ENCODE measurements around the gene RAB6D.
"Not testable (repeated sequence)": the region's sequence is repeated elsewhere in the genome, so short reads cannot be mapped to it uniquely, and the experiment has no call there.

The RAB6D gene

DNA sequence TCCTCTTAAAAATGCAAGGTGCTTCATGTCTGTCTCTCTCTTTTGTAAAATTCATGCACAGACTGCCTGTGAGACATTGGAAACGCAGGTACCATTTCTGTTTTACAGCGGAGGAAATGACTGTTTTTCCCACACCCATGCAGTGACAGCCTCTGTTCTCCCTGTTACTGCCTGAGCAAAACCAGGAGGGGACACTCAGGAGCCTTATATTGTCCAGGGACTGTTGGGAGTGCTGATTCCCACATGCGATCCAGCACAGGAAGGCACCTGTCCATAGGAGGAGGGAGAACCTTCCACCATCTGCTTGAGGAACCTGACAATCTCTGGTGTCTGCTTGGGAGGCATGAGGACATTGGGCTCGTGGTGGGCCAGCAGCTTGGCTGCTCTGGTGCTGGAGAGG lies 36.9 kb upstream of the RAB6D start:
- no peak for DNase-seq (ENCODE audit: low spot score)
- TF ChIP-seq, protein P1, sequence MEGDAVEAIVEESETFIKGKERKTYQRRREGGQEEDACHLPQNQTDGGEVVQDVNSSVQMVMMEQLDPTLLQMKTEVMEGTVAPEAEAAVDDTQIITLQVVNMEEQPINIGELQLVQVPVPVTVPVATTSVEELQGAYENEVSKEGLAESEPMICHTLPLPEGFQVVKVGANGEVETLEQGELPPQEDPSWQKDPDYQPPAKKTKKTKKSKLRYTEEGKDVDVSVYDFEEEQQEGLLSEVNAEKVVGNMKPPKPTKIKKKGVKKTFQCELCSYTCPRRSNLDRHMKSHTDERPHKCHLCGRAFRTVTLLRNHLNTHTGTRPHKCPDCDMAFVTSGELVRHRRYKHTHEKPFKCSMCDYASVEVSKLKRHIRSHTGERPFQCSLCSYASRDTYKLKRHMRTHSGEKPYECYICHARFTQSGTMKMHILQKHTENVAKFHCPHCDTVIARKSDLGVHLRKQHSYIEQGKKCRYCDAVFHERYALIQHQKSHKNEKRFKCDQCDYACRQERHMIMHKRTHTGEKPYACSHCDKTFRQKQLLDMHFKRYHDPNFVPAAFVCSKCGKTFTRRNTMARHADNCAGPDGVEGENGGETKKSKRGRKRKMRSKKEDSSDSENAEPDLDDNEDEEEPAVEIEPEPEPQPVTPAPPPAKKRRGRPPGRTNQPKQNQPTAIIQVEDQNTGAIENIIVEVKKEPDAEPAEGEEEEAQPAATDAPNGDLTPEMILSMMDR (IDR thresholded peaks at IDR 0.05; ENCODE audit: extremely low read depth, missing control alignments): no peak

DNA sequence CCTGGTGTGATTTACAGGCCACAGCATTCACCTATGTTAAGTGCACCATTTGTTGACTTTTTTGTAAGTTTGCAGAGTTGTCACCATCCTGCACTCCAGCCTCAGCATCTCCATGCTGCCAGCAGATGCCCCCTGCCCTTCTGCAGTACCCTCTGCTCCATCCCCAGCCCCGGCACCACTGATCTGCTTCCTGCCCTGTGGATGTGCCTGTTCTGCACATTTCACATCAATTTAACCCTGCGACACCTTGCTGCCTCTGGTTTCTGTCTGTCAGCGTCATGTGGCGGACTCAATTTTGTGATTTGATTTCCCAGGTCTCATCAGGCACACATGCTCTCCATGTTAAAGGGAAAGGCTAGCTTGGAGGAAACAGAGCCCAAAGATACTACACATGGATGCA lies 36.5 kb upstream of the RAB6D start:
- DNase-seq (ENCODE audit: low spot score): not testable (repeated sequence)

DNA sequence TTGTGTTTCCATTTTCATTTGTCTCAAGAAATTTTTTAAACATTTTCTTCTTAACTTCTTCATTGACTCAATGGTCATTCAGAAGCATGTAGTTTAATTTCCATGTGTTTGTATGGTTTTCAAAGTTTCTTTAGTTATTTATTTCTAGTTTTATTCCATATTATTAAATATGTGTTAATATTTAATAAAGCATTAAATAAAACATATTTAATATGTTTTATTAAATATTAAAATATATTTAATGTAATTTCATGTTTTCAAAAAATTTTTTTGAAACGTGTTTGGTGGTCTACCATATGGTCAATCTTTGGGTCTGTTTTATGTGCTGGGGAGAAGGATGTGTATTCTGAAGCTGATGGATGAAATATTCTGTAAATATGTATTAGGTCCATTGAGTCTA lies 32.2 kb upstream of the RAB6D start:
- not testable (repeated sequence) for DNase-seq (ENCODE audit: low spot score)

- DNase-seq (ENCODE audit: low spot score): not testable (repeated sequence)
Observed at GRCh38 chr2:131395024-131395645, 31.2 kb upstream of the RAB6D start.

DNA sequence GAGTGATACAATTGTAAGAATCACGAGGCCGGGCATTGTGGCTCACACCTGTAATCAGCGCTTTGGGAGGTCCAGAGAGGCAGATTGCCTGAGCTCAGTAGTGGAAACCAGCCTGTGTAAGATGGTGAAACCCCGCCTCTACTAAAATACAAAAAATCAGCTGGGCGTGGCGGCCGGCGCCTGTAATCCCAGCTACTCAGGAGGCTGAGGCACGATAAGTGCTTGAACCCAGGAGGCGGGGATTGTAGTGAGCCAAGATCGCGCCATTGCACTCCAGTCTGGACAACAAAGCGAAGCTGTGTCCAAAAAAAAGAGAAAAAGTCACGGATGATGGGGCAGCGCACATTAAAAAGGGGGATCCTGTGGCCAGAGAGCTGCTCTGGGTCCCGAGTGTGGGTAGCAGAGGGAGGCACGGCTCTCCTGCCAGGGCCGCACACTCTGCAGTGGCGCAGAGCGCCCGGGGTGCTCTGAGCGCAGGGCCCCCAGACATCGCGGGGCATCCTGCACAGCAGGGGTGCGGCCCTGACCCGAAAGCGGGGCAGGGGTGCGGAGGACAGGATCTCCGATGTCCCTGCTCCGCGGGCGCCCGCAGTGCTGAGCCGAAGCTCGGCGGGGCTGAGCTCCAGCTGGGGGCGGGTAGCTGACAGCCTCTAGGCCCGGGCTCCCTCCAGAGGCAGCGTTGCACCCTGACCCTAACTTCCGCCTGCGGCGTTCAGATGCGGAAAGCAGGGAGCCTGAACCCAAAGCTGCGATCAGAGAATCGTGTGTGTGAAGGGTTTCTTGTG lies 30.4 kb upstream of the RAB6D start:
- TF ChIP-seq, protein P1 (IDR thresholded peaks at IDR 0.05; ENCODE audit: extremely low read depth, missing control alignments): no peak
- DNase-seq (ENCODE audit: low spot score): peak; percentile 27

DNA sequence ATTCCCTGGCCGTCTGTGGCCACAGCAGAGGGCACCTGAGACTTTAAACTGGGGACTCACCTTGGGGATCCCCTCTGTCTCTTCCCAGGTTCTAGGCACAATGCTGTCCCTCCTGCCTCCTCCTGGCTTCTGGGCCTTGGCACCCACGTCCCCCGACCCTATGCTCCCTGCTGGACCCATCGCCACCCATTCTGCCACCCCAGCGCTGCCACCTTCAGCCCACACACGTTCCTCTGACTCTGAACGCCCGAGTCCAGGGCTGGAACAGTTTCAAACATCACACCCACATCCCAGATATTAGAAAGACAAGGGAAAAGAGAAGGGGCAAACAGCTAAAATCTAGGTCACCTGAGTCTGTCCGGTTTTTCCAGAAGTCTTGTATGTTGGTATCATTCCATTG lies 28.0 kb upstream of the RAB6D start:
- DNase-seq (ENCODE audit: low spot score): not testable (repeated sequence)

DNA sequence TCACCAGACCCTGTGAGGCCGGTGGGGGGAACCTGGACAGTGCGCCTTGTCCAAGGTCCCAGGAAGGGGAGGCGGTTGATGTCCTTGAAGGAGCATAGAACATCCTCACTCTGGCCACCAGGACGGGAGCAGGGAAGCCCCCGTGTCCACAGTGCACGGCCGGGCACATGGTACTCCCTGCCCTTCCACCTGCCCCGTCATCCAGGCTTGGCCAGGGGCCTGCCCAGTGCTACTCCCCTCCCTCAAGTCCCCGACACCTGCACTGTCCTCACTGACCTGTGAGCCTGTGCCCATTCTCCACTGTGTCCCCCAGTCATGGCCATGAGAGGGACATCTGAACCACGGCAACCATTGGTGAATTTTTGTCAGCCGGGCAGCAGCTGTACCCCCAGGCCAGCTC lies 27.5 kb upstream of the RAB6D start:
- DNase-seq (ENCODE audit: low spot score): not testable (repeated sequence)

DNA sequence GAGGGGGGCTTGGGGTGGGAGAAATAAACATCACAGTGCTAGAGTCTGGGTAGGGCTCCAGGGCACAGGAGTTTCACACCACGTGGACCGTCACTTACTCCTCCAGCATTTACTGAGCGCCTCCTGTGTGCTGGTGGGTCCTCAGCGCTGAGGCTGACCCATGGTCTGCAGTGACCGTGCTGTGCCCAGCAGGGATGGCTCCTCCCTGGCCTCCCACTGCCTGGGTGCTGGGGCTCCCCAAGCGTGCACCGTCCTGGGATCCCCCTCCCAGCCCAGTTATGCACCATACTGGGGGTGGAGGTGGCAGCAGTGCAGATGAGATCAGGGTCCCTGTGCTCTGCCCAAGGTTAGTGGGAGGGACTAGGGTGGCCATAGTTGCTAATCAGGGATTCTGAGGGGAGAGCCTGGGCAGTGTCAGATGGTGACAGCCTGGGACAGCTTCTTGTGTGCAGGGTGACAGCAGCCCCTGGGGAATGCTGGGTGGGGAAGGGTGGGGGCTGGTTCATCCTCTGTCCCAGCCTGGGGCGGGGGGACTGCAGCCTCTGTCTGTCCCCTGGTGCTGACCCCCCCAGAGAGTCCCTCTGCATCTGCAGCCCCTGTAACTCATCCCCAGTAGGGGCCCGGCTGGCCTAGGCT lies 26.6 kb upstream of the RAB6D start:
- not testable (repeated sequence) for DNase-seq (ENCODE audit: low spot score)

- no peak for DNase-seq (ENCODE audit: low spot score)
- TF ChIP-seq, protein P1 (IDR thresholded peaks at IDR 0.05; ENCODE audit: extremely low read depth, missing control alignments): no peak
Observed at GRCh38 chr2:131389657-131390056, 25.7 kb upstream of the RAB6D start.

DNA sequence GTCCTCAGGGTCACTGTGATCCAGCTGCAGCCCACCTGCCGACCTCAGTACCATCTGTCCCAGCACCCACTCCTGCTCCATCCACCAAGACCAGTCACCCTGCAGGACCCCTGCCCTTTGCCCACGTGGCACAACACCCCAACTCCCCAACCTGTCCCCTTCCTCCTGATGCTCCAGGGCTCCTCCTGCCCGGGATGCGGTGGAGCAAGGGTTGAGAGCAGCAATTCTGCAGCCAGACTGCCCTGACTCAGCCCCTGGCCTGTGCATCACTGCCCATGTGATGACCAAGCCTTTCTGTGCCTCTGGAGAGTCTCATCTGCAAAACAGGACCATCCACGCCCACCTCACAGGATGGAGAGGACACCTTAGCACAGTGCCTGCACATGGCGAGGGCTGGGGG lies 24.9 kb upstream of the RAB6D start:
- not testable (repeated sequence) for DNase-seq (ENCODE audit: low spot score)

- not testable (repeated sequence) for DNase-seq (ENCODE audit: low spot score)
Observed at GRCh38 chr2:131373111-131373510, 9.1 kb upstream of the RAB6D start.

- TF ChIP-seq, protein P1 (IDR thresholded peaks at IDR 0.05; ENCODE audit: extremely low read depth, missing control alignments): no peak
- no peak for DNase-seq (ENCODE audit: low spot score)
Observed at GRCh38 chr2:131369954-131370353, 6.0 kb upstream of the RAB6D start.

DNA sequence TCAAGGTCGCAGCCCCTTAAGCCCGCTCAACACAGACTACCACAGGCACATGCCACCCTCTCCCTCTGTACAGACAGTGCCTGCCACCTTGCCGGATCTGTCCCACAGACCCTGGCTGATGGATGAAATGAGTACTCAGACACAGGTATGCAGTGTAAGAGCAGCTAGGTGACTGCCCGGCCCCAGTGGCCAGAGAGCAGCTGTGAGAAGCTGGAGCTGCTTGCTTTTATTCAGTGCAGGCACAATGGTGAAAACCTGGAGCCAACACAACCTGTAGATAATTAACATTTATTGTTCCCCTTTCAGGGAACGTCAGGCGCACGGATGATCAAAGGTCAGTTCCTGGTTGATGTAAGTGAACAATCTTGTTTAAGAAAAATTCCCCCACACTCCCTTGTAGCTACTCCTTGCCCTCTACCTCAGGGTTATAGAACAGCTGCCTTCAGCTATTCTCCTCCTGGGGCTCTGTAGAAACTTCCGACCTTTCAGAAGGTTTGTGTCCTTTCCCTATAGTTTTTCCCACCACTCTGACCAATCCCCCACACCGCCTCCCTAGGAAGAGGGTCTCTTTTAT lies 4.6 kb upstream of the RAB6D start:
- not testable (repeated sequence) for DNase-seq (ENCODE audit: low spot score)
